ENCODE data around the gene BBX.

BBX gene

DNA sequence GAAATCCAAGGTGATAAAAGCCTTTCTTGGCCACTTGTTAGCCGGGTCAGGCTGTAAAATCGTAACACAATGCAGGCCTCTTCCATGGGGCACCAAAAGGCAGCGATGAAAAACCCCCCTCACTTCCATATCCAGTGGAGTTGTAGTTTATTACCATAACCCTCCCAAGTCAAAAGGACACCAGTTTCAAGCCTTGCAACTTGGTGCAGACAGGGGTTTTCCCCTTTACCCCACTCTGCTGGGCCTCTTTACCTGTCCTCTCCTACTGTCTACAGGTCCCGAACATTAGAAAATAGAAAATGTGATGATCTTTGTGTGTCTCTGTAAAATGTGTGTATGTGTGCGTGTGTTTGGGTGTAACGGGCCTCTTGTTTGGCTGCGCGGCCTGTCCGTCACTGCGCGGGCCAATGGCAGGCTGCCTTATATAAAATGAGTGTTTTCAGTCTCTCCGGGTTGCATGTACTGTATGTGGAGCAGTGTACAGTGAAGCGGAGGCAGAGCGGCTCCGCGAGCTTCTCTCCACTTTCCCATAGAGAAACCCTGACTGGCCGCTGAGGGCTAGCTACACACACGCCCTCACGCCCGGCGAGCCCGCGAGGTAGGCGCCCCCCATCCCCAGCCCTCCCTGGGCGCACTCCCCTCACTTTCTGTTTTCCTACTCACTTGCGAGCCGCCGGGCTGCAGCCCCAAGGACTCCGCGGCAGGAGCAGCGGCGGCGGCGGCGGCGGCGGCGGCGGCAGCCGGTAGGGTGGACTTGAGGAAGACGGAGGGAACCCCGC, at the start of gene BBX:
Gene BBX (plus strand): TSS at position 453 of the 779 bp plus-strand sequence. CDS start 187,499 bp downstream, outside the sequence.
- peak; percentile 70 to 85 (median 81) for DNase-seq (ENCODE audit: low read depth in 3 of 3)

DNA sequence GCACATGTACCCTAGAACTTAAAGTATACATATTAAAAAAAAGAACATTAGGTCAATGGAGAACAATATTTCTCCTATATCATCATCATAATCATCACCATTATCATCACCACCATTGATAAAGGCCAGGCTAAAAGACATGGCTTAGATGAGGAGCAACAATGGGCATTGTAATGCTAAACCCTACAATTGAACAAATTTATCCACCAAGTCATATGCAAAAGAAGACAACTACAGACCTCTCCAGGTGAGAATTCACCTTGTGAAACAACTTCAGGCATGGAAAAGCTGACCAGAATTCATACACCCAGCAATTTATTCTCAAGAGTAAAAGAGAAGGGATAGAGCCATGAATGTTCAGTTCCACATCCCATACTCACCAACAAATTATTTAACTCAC, 46.3 kb upstream of the BBX start:
- DNase-seq (ENCODE audit: low read depth in 3 of 3), result no peak

DNA sequence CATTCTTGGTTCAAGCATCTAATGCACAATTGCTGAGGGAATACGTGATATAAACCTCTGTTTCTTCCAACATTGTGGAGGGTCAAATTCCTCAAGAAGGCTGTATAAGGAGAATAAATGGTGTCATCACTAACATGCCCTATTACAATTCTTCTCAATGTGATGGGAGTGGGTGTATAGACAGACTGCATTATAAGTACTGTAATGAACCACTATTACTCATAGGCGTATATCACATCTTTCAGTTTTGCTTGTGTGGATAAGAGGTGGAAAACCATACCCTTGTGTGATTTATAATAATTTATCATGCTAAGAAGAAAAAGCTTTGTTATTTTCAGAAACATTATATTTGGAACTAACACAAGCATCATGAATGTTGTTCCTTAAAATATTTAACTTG, 35.3 kb upstream of the BBX start:
- no peak for DNase-seq (ENCODE audit: low read depth in 3 of 3)

DNA sequence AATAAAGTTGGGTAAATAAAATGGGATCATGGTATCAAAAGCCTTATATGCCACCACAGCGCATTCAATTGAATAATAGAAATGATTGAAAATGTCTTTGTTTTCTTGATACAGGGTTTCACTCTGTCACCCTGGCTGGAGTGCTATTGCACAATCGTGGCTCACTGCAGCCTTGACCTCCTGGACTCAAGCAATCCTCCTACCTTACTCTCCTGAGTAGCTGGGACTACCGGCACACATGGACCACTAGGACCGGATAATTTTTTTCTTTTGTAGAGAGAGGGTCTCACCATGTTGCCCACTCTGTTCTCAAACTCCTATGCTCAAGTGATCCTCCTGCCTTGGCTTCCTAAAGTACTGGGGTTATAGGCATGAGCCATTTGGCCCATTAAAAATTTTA, 33.8 kb upstream of the BBX start:
- DNase-seq (ENCODE audit: low read depth in 3 of 3), result no peak

DNA sequence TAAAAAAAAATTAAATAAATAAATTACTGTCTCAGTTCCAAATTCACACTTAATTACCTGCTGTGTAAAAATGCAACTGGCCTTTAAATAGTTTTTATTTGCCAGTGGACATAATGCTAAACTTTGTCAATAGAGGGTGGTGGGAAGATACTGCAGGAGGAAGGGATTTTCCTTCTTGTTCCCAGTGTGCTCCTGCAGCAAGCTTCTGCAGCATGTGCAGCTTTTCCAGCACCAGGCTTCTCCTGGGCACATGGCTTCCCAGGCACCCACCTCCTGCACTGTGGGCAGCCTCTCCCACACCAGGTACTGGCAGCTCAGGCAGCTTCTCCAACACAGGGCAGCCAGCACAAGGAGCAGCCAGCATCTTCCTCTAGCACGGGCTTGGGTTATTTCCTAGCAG, 29.6 kb upstream of the BBX start:
- no peak for DNase-seq (ENCODE audit: low read depth in 3 of 3)

DNA sequence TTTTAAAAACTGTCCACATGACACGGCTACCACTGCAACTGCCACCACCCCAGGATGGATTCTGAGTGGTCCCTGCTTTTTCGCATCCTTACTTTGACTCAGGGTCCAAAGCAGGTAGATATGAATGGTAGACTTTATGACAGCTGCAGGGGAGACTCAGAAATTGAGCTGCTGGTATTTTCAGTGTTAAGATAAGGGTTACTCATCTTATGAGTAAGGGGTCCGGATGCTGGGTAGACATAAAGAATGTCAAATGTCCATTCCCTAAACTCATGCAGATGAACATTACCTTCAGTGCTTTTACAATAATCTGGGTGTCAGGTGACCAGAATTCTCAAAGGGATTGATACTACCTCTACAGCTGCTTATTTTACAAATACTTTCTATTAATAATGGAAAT, 25.9 kb upstream of the BBX start:
- DNase-seq (ENCODE audit: low read depth in 3 of 3), result no peak

DNA sequence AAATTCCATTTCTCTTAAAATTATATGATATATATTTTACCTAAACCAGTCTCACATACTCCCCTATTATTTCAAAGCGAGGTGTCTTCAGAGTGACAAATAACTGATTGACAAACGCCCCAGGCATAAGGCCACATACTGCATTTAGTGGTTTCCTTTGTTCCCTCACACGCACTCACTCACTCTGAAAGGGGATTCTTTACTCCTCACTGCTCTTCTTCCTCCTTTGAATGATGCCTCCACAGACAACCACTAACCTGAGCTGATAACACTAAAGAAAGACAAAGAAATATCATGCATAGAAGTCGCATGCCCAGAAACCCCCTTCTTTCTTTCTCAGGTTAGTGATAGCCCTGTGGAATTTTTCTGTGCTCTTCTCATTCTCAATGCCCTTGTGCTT, 24.1 kb upstream of the BBX start:
- no peak for DNase-seq (ENCODE audit: low read depth in 3 of 3)

DNA sequence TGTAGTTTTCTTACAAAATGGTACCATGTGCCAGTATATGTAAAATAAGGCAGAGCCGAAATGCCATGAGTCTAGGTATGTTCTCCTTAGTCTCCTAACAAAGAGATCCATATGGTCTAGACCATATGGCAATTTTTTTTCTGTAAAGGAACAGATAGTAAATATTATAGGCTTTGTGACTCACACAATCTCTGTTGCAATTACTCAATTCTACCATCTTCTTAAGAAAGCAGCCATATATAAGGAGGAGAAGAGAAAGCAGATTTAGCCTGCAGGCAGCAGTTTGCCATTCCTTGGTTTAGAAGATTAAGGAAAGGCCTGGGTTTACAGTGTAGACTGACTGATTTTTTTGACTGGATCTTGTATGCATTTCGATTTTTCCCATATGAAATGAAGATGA, 16.3 kb upstream of the BBX start:
- no peak for DNase-seq (ENCODE audit: low read depth in 3 of 3)

DNA sequence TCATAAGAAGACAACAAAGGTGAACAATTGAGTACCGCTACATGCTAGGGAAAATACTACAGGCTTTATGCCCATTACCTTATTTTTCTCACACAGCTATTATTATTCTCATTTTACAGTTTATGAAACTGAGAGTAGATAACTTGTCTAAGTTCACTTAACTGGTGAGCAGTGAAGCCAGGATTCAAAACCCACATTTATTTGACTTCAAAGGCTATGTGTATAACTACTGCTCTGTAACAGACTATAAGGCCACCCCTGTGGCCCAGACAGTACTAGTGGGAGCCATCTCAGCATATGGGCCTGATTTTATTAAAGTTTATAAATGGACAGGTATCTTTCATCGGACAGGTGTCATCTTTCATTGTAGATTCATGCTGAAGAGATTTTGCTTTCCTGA, 14.4 kb upstream of the BBX start:
- DNase-seq (ENCODE audit: low read depth in 3 of 3), result no peak

DNA sequence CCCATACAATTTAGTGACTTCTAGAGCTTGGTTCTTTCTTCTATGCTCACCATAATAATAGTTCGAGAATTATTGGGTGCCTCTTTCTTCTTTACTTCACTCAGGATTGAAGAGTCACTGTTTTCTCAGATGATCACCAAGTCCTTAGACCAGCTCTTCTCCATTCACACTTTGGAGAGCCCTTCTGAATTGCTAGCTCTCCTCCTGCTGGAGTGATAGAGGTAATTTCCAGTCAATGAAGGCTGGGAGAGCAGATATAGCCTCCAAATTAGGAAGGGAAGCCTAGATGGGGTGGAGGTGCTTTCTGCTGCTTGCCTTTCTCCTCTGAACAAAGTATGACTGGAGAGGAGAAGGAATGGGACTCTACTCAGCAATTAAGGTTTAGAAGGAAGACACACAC, 10.7 kb upstream of the BBX start:
- no peak for DNase-seq (ENCODE audit: low read depth in 3 of 3)

DNA sequence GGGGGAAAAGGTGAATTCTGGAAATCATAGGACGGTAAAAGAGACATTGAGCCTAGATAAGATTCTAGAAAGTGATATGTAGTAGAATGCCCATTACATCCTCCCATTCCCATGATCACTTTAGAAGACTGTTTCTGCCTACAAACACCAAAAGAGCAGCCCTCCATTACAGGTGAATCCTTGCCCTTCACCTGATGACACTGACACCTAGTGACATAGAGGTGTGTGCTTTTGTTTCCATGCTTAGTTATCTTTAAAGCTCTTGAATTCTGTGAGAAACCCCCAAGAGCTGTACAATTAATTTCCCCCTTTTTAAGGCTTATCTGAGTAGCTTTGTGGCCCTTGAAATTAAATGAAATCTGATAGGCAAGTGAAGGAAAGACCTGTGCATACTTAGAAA, 8.3 kb upstream of the BBX start:
- DNase-seq (ENCODE audit: low read depth in 3 of 3), result no peak

DNA sequence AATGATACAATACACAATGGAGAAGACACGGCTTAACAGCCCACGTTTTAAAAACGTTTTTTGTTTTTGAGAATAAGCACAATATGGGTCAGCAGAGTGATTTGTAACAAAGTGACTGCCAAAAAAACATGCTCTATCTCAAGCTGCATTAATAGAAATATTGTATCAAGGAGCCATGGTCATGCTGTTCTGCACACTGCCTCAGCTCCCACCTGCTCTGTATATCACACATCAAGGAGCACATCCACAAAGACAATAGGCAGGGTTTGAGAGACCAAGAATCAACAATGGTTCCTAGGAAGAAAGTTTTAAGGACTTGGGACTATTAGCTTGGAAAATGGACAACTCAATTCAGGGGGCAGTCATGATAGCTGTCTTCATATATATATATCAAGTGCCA, 6.3 kb upstream of the BBX start:
- DNase-seq (ENCODE audit: low read depth in 3 of 3), result no peak

DNA sequence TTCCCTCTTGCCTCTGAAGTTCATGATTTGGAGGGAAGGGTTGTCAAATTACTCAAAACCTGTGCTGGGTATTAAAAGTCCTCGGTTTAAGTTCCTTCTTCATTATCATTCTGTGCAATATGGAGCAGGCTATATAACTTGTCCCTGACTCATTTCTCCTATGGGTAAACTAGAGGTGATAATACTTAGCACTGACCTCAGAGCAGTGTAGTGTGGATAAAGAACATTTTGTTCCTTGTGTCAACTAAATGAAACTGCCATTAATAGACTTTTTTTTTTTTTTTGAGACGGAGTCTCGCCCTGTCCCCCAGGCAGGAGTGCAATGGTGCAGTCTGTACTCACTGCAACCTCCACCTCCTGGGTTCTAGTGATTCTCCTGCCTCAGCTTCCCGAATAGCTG, 2.2 kb upstream of the BBX start:
- no peak for DNase-seq (ENCODE audit: low read depth in 3 of 3)

DNA sequence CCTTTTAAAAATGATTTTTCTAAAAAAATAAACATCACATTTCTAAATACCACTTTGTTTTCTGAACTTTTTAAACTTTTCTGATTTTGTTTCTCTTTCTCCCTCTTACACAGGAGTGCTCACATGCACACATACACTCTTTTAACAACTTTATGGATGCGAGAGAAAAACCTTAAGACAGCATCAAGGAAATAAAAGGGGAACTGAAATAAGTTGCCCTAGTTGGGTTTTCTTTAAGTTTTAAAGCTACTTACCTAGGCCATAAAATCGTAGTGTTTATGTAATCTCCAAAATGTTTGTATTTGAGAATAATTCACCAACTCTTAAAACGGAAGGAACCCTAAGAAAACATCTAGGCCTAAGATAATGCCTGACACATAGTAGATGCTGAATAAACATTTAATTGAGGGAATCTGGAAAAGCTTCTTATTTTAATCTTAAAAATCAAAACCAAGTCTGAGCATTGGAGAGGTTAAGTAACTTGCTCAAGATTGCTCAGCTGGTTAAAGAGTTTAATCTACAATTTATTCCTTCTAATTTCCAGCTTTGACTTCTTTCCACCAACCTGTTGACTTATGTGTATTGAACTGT, 1.2 kb upstream of the BBX start:
- DNase-seq (ENCODE audit: low read depth in 3 of 3), result no peak

DNA sequence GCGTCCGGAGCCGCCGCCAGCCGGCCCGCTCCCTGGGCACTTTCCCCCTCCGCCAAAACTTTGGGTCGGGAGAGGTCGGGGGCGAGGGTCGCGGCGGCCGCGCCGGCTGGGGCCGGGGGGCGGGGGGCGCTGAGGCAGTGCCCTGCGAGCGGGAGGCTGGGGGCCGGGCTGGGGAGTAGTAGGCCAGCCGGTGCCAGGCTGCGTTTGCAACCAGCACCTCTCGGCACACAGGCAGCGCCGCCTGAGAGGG, 452 bp downstream of the BBX start:
- DNase-seq (ENCODE audit: low read depth in 3 of 3), result peak in 1 of 3 donors; percentile 21

DNA sequence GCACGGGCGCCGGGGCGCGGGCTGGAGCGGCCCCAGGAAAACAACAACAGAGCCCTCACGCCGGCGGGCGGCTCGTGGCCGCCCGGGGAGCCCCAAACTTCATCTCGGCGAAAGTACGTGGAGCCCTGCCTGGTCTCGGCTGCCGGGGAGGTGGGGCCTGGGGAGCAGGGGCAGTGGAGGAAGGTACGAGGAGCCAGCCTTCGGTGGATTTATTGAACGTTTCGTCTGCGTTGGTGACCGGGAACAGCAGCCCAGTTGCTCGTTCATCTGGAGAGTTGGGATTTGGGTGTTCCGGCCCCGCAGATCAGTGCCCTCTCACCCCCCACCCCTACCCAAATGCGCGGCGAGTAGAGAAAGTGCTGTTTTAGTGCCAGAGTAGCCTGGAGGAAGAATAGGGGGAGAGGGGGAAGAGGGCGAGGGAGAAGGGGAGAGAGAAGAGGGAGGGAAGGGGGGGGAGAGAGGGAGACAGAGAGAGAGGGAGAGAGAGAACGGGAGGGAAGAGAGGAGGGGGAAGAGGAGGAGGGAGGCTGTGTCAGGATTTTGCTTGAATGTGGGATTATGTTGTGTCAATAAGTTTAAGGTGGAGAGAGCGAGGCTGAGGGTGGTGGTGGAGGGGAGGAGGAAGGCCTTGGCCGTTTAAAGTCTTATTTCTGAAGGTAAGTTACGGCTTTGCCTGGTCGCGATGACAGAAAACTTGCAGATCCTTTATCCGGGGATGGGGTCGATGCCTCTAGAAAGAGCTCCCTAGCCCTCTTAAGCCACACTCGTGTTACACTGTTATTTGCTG, 970 bp downstream of the BBX start:
- DNase-seq (ENCODE audit: low read depth in 3 of 3), result peak in 2 of 3 donors; percentile 22 to 41

DNA sequence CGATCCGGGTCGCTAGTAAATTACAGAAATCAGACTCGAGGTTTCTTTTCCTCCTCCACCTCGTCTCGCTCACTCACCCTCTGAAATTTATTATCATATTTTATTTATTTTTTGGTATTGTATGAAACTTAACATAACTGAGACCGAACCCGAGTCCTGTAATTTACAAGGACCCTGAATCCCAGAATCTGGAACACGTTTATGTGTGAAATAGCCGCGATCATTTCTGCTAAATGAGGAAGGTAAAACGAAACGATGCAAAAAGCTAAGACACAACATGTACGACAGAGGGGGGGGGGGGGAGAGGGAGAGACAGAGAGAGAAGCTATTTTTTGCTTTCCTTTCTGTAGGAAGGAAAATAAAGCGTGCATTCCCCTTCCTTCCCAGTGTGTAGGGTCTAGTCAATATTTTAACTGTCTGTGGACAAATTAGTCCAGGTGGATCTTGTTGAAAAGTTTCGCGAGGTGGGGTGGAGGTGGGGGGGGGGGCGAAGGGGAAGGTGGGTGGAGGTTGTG, 1.6 kb downstream of the BBX start:
- DNase-seq (ENCODE audit: low read depth in 3 of 3), result peak in 1 of 3 donors; percentile 8

DNA sequence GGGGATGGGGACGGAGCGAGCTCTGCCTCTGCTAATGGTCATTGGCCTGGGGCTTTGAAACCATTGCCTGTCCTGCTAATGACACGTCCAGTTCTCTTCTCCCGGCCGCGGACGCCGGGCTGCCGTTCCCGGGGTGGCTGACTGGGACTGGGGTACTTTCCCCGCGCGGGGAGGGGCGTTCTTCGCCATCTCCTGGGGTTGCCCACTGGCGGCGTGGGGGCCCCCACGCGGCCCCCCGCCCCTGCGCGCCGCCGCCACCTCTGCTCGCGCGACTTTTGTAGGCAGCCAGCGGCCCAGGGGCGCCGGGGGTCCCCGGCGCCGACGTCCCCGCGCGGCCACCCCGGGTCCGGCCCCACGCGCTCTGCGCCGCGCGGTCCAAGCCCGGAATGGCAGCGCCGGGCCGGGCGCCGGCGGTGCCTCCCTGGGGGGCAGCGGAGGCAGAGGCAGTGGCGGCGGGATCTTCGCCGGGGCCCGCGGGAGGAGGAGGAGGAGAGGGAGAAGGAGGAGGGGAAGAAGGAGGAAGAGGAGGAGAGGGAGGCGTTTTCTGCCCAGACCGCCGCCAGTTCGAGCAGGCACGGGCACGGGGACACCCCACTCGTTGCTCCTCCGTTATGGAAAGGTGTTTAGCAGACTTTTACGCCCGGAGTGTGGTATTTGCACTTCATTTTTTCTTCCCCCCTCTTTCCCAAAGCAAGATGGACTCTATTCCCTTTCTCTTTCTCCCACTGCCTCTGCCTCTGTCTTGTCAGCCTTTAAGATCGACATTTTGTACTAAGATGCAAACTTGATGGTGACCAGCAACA, 2.3 kb downstream of the BBX start:
- DNase-seq (ENCODE audit: low read depth in 3 of 3), result peak in 2 of 3 donors; percentile 11 to 20

DNA sequence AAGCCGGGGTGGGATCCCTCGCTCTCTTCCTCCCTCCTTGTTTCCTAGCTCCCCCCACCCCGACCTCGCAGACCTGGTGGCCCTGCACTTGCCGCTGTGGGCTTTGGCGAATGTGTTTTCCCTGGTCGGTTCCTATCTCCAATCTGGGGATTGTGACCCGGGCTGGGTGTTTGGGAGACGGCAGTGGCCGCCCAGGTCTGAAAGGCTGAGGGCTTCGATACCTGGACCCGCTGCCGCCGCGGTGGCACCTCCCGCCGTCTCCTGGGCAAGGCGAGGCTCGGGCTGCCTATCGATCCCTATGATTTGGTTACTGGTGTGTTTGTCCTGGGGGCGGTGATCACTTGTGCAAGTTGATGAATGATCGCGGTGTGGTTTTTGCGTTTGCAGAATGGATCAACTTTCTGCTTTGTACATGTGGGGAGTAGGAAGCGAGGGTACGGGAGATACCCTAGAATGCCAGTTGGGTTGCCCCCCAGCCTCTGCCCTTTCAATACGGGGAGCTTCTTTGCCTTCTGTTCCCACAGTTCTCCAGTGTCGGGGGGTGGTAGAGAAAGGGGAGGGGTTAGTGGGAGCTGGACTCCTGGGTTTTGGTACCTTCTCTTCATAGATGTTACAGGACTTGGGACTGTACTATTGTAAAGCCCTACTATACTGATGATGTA, 3.0 kb downstream of the BBX start:
- DNase-seq (ENCODE audit: low read depth in 3 of 3), result peak in 1 of 3 donors; percentile 27

DNA sequence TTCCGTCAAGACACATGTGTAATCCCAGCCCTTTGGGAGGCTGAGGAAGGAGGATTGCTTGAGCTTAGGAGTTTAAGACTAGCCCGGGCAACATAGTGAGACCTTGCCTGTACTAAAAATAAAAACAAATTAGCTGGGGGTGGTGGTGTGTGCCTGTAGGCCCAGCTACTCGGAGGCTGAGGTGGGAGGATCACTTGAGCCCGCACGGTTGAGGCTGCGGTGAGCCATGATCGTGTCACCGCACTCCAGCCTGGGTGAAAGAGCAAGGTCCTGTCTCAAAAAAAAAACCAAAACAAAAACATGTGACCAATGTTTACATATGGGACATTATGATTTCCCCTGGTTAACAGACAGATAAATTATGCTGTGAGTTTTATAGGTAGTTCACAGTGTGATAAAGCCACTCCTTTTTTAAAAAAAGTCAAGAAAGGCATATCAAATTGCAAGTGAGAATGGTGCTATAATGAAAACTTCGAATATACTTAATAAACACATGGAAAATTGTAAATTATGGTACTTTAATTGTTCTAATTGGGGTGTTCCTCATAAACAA, 9.2 kb downstream of the BBX start:
- DNase-seq (ENCODE audit: low read depth in 3 of 3), result no peak

DNA sequence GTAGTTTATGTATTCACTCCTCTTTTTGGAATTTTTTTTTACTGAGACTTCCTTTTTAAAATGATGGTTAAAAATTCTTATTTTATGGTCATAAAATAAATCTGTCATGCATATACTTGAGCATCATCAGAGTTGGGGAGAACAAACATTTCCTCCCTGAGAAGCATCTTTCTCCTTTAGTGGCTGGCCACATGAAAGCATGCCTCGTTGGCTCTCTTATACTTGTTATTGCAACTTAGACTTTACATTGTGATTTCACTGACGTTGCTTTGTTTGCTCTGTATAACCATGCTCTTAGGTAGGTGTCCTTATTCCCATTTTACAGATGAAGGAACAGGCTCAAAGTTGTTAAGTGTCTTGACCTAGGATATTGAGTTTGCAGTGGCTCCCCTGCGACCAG, 18.1 kb downstream of the BBX start:
- DNase-seq (ENCODE audit: low read depth in 3 of 3), result no peak

All from stimulated activated CD4-positive, alpha-beta T cell treated with anti-CD3 and anti-CD28 coated beads, TNF-alpha, amount 100 ng/mL, for 48 hours (primary cell).